ENCODE data around the gene ASB5.

The ASB5 gene

DNA sequence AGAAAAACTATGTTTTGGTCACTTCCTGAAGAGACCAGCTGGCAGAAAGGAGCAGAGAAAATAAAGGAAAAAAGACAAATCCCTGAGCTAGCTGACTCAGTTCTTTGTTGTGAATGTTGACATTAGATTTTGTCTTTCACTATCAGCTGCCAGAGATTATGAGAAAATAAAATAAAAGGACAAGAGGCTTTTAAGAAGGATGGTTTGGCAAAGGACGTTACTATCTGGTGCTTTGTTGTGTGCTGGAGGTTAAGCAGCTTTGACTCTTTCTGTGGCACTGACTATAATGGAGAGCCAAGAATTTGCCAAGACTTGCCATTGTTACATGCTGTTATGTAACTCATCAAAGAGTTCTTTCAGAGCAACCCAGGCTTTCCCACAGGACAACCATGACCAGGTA, 12.1 kb downstream of the ASB5 start:
- H3K27ac ChIP-seq (ENCODE audit: low read length): no peak overlapping the region
- H3K27me3 ChIP-seq (ENCODE audit: insufficient read depth, low read length): no peaks in the 10 kb centered on the region
- H3K9me3 ChIP-seq (ENCODE audit: insufficient read depth, low read depth, low read length): no peaks in the 10 kb centered on the region
- no peaks in the 10 kb centered on the region for H3K36me3 ChIP-seq (ENCODE audit: insufficient read depth, low read depth, low read length)
- H3K4me1 ChIP-seq (ENCODE audit: insufficient read depth, low read length): no peaks in the 10 kb centered on the region
- no peak overlapping the region for H3K4me3 ChIP-seq (ENCODE audit: low read length)
- H3K9ac ChIP-seq (ENCODE audit: low read depth, low read length): no peak overlapping the region

DNA sequence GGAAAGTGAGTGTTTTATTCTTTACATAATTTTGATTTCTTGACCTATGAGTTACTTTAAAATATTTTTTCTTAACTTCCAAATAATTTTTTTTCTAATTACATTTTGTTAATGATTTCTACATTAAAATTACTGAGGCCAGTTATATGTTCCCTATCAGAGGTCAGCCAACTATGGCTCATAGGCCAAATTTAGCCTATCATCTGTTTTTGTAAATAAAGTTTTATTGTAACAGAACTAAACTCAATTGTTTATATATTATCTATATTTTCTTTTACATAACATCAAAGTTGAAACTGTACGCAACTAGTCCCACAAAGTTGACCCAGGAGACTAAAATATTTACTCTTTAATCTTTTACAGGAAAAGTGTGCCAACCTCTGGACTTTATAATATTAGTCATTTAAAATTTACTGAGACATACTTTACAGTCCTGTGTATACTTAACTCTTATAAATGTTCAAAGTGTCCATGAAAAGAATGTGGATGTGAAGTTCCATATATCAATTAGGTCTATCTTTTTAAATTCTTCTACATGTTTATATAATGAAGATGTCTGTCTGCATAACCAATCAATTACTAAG, 26.2 kb downstream of the ASB5 start:
- Histone ChIP-seq H3K9me3 (ENCODE audit: insufficient read depth, low read depth, low read length) (no peaks in the 10 kb centered on the region), H3K4me3 (ENCODE audit: low read length) (no peak overlapping the region), H3K36me3 (ENCODE audit: insufficient read depth, low read depth, low read length) (no peaks in the 10 kb centered on the region), H3K4me1 (ENCODE audit: insufficient read depth, low read length) (no peaks in the 10 kb centered on the region), H3K9ac (ENCODE audit: low read depth, low read length) (no peak overlapping the region), H3K27ac (ENCODE audit: low read length) (no peak overlapping the region), H3K27me3 (ENCODE audit: insufficient read depth, low read length) (no peaks in the 10 kb centered on the region)

DNA sequence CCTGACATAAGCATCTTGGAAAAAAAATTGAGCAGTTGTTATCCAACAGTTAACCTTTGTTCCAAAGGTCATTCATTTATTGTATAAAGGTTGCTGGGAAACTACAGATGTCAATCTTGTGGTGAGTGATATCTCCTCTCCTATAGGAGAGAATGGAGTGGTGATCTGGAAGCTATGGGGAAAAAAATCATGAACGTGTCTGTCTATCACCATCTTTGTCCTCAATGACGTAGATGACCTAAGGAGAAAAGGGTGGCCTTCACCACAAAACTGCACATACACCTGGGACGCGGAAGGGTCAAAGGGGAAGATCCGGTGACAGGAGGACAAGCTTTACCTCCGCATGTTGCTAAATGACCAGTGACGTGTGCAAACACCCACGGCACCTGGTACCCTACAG, 27.3 kb downstream of the ASB5 start:
- H3K9ac ChIP-seq (ENCODE audit: low read depth, low read length): no peak overlapping the region
- no peaks in the 10 kb centered on the region for H3K4me1 ChIP-seq (ENCODE audit: insufficient read depth, low read length)
- H3K27me3 ChIP-seq (ENCODE audit: insufficient read depth, low read length): no peaks in the 10 kb centered on the region
- no peaks in the 10 kb centered on the region for H3K9me3 ChIP-seq (ENCODE audit: insufficient read depth, low read depth, low read length)
- no peak overlapping the region for H3K4me3 ChIP-seq (ENCODE audit: low read length)
- H3K27ac ChIP-seq (ENCODE audit: low read length): no peak overlapping the region
- H3K36me3 ChIP-seq (ENCODE audit: insufficient read depth, low read depth, low read length): no peaks in the 10 kb centered on the region

DNA sequence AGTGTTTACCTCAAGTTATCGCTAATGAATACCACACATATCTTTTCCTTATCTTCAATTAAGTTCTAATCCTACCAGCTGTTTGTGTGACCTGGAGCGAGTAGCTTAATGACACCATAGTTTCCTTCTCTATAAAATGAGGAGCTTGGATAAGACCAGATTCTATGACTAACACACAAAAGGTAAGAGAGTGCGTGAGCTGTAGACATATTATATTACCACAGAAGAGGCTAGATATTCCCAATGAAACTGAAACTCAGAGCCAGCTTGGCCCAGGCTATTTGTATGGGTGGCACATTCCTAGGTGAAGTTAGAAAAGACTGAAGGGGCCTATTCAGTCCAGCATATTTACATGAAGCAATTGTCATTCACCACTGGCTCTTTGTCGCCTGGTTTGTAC, 30.2 kb downstream of the ASB5 start:
- H3K27me3 ChIP-seq (ENCODE audit: insufficient read depth, low read length): no peaks in the 10 kb centered on the region
- no peak overlapping the region for H3K27ac ChIP-seq (ENCODE audit: low read length)
- H3K4me1 ChIP-seq (ENCODE audit: insufficient read depth, low read length): no peaks in the 10 kb centered on the region; the same call in 1 of the 2 replicates
- no peaks in the 10 kb centered on the region for H3K9me3 ChIP-seq (ENCODE audit: insufficient read depth, low read depth, low read length)
- no peak overlapping the region for H3K4me3 ChIP-seq (ENCODE audit: low read length)
- no peak overlapping the region for H3K9ac ChIP-seq (ENCODE audit: low read depth, low read length)
- no peaks in the 10 kb centered on the region for H3K36me3 ChIP-seq (ENCODE audit: insufficient read depth, low read depth, low read length)

DNA sequence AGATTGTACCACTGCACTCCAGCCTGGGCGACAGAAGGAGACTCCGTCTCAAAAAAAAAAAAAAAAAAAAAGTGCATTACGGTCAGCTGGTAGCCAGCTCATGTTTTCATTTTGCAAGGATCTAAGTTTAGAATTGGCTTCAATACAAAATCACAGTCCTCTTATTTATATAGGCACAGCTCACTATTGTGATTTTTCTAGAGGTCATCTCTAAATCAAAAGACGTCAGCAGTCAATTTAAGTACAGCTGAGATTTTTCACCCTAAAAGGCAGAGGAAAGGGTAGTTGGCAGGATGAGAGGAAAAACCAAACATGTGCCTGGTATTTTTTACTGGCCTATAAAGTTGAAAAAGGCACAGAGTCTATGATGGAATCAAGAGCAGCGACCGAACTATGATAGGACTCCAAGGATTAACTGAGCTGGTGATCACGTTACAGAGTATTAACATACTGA, 30.8 kb downstream of the ASB5 start:
- no peak overlapping the region for H3K4me3 ChIP-seq (ENCODE audit: low read length)
- no peaks in the 10 kb centered on the region for H3K9me3 ChIP-seq (ENCODE audit: insufficient read depth, low read depth, low read length)
- no peaks in the 10 kb centered on the region for H3K36me3 ChIP-seq (ENCODE audit: insufficient read depth, low read depth, low read length)
- no peaks in the 10 kb centered on the region; the same call in 1 of the 2 replicates for H3K4me1 ChIP-seq (ENCODE audit: insufficient read depth, low read length)
- H3K9ac ChIP-seq (ENCODE audit: low read depth, low read length): no peak overlapping the region
- no peaks in the 10 kb centered on the region for H3K27me3 ChIP-seq (ENCODE audit: insufficient read depth, low read length)
- no peak overlapping the region for H3K27ac ChIP-seq (ENCODE audit: low read length)

DNA sequence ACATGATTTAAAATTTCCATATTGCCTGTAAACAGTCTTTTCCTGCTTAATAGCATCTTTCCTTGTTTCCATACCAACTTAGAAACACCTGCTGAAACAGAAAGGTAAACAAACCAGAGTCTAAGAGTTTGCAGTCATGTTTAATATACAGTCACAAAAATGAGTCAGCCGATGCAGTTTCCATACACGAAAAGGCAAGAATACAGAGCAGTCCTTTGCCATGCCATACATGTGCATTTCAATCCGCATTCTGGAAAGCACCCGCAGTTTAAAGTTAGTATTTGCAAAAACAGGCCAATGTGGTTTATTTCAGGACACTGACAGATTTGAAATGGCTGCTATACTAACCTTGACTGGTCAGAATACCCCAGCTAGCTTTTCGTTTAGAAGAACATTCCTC, 32.1 kb downstream of the ASB5 start:
- H3K36me3 ChIP-seq (ENCODE audit: insufficient read depth, low read depth, low read length): no peaks in the 10 kb centered on the region
- no peak overlapping the region for H3K4me3 ChIP-seq (ENCODE audit: low read length)
- no peaks in the 10 kb centered on the region; the same call in 1 of the 2 replicates for H3K4me1 ChIP-seq (ENCODE audit: insufficient read depth, low read length)
- H3K27ac ChIP-seq (ENCODE audit: low read length): no peak overlapping the region
- no peak overlapping the region for H3K9ac ChIP-seq (ENCODE audit: low read depth, low read length)
- no peaks in the 10 kb centered on the region for H3K9me3 ChIP-seq (ENCODE audit: insufficient read depth, low read depth, low read length)
- no peaks in the 10 kb centered on the region for H3K27me3 ChIP-seq (ENCODE audit: insufficient read depth, low read length)

DNA sequence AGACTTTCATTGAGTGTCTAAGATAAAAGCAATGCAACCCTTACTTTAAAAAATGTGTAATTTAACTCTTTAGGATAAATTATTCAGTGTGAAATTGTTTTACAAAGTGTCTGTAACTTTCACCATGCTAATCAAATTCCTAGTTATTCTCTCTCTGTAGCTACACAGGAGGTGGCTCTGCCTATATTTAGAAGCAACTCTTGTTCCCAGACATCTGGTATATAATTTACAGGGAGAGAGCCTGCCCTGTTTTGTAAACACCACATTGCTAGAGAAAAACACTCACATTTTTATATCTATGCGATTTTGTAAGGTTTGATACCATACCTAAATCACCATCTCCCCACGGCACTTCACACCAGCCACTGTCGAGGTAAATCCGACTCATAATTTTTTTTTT, 38.2 kb downstream of the ASB5 start:
- Histone ChIP-seq H3K4me3 (ENCODE audit: low read length) (no peak overlapping the region), H3K4me1 (ENCODE audit: insufficient read depth, low read length) (no peaks in the 10 kb centered on the region; the same call in 1 of the 2 replicates), H3K9ac (ENCODE audit: low read depth, low read length) (no peak overlapping the region), H3K9me3 (ENCODE audit: insufficient read depth, low read depth, low read length) (no peaks in the 10 kb centered on the region), H3K36me3 (ENCODE audit: insufficient read depth, low read depth, low read length) (no peaks in the 10 kb centered on the region), H3K27me3 (ENCODE audit: insufficient read depth, low read length) (no peaks in the 10 kb centered on the region), H3K27ac (ENCODE audit: low read length) (no peak overlapping the region)

DNA sequence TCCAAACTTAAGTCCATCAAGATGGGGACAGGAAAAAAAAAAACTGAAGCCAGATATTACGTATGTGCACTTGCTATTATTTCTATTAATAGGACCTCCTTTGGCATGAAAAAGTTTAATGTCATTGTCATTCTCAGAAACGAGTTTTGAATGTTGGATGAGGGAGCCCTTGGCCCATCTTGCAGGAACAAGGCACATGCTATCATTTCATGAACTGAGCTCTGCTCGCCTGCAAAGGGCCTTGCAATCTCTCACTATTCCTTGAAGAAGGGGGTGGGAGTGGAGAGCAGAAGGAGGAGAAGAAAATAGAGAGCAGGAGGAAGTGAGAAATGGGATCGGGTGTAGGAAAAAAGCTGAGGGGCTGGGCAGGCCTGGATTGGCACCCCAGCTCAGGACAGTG, 39.4 kb downstream of the ASB5 start:
- H3K4me3 ChIP-seq (ENCODE audit: low read length): no peak overlapping the region
- H3K9ac ChIP-seq (ENCODE audit: low read depth, low read length): no peak overlapping the region; the same call in 1 of the 2 replicates
- no peaks in the 10 kb centered on the region for H3K9me3 ChIP-seq (ENCODE audit: insufficient read depth, low read depth, low read length)
- no peaks in the 10 kb centered on the region for H3K27me3 ChIP-seq (ENCODE audit: insufficient read depth, low read length)
- H3K4me1 ChIP-seq (ENCODE audit: insufficient read depth, low read length): no peaks in the 10 kb centered on the region; the same call in 1 of the 2 replicates
- no peak overlapping the region for H3K27ac ChIP-seq (ENCODE audit: low read length)
- H3K36me3 ChIP-seq (ENCODE audit: insufficient read depth, low read depth, low read length): no peaks in the 10 kb centered on the region

DNA sequence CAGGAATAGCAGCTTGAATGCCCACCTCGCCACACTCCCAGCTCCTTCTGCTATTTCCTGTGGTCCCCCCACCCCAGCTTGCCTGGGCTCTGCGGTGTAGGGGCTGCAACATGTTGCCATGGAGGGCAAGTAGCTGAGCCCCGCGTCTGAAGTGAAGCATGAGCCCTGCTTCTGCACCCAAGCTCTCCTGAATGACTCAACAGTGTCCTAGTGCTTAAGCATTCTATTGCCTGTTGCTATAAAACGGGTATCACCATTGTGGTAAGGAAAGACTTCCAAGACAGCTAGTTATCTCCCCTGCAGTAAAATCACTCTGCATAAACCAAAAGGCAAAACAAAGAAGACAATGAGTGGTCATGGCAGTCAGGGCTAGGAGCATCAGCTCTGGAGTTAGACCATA, 42.3 kb downstream of the ASB5 start:
- H3K9me3 ChIP-seq (ENCODE audit: insufficient read depth, low read depth, low read length): no peaks in the 10 kb centered on the region

DNA sequence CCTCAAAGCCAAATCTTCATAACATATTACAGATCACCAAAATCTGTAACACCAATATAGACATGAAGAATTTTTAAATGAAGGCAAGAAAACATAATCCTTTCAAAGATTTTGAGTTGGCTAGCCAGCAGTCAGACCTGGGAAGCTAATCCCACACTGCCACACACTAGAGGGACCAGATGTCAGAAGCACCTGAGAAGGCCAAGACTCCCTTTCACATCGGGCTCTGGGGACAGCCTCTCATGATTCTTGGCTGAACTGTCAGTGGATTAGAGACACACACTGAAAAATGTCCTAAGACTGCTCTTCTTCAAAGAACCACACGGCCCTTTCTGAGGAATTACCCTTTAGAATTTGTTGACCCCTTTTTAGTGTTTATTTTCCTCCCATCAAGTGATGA, 45.5 kb downstream of the ASB5 start:
- no peak overlapping the region for H3K4me3 ChIP-seq (ENCODE audit: low read length)
- no peaks in the 10 kb centered on the region for H3K9me3 ChIP-seq (ENCODE audit: insufficient read depth, low read depth, low read length)
- H3K27ac ChIP-seq (ENCODE audit: low read length): no peak overlapping the region
- no peaks in the 10 kb centered on the region for H3K36me3 ChIP-seq (ENCODE audit: insufficient read depth, low read depth, low read length)
- H3K27me3 ChIP-seq (ENCODE audit: insufficient read depth, low read length): no peaks in the 10 kb centered on the region
- no peak overlapping the region for H3K9ac ChIP-seq (ENCODE audit: low read depth, low read length)
- no peaks in the 10 kb centered on the region for H3K4me1 ChIP-seq (ENCODE audit: insufficient read depth, low read length)

More for the DNA sequence above, 42.3 kb downstream of the ASB5 start:
- no peak overlapping the region for H3K27ac ChIP-seq (ENCODE audit: low read length)
- no peaks in the 10 kb centered on the region for H3K27me3 ChIP-seq (ENCODE audit: insufficient read depth, low read length)
- H3K4me1 ChIP-seq (ENCODE audit: insufficient read depth, low read length): no peaks in the 10 kb centered on the region
- H3K9ac ChIP-seq (ENCODE audit: low read depth, low read length): no peak overlapping the region
- no peaks in the 10 kb centered on the region for H3K36me3 ChIP-seq (ENCODE audit: insufficient read depth, low read depth, low read length)
- no peak overlapping the region for H3K4me3 ChIP-seq (ENCODE audit: low read length)

DNA sequence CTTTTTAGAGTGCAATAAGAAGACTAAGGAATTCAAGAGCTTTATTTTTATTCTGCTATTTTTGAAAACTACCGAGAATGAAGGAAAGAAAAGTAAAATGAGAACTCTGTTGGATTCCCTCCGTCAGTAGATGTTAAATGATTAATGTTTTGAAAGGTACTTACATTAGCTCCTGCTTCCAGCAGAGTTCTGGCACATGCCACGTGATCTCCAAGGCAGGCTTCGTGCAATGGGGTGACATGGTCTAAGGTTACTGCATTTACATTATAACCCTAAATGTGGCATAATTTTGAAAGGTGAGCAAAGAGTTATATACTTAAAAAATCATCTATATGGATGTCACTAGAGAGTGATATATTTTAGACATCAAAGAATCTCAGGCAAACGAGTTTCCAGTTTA, 46.9 kb downstream of the ASB5 start:
- H3K9me3 ChIP-seq (ENCODE audit: insufficient read depth, low read depth, low read length): no peaks in the 10 kb centered on the region
- no peaks in the 10 kb centered on the region for H3K4me1 ChIP-seq (ENCODE audit: insufficient read depth, low read length)
- H3K27ac ChIP-seq (ENCODE audit: low read length): no peak overlapping the region
- H3K4me3 ChIP-seq (ENCODE audit: low read length): no peak overlapping the region
- H3K36me3 ChIP-seq (ENCODE audit: insufficient read depth, low read depth, low read length): no peaks in the 10 kb centered on the region
- no peak overlapping the region for H3K9ac ChIP-seq (ENCODE audit: low read depth, low read length)
- H3K27me3 ChIP-seq (ENCODE audit: insufficient read depth, low read length): no peaks in the 10 kb centered on the region

DNA sequence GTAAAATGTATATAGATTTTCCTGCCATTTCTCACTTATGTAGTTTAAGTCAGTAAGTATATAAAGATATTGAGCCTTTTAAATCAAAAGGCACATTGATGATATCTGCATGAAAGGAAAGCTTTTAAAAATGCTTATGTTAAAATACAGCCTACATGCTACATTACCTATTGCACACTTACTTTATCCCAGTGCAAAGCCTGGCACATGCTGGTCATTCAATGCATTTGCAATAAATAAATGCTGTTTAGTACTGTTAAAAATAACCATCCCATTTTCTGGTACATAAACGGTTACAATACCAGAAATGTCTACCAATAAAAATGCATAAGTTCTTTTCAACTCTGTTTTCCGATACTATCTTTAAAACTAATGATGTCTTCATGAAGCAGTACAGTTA, 51.5 kb downstream of the ASB5 start:
- H3K9me3 ChIP-seq (ENCODE audit: insufficient read depth, low read depth, low read length): no peaks in the 10 kb centered on the region
- H3K4me3 ChIP-seq (ENCODE audit: low read length): no peak overlapping the region
- no peaks in the 10 kb centered on the region for H3K4me1 ChIP-seq (ENCODE audit: insufficient read depth, low read length)
- no peaks in the 10 kb centered on the region for H3K36me3 ChIP-seq (ENCODE audit: insufficient read depth, low read depth, low read length)
- no peak overlapping the region for H3K27ac ChIP-seq (ENCODE audit: low read length)
- no peak overlapping the region for H3K9ac ChIP-seq (ENCODE audit: low read depth, low read length)
- H3K27me3 ChIP-seq (ENCODE audit: insufficient read depth, low read length): no peaks in the 10 kb centered on the region
